Measurements from ENCODE around the gene FBXL3.
"Not testable (repeated sequence)": the region's sequence is repeated elsewhere in the genome, so short reads cannot be mapped to it uniquely, and the experiment has no call there.

The FBXL3 gene

GRCh38 chr13:77013853-77014542, 13.0 kb downstream of the FBXL3 start:
- H3K4me3 ChIP-seq (ENCODE audit: low read length) = no peak overlapping the region
- TF ChIP-seq ZNF274 (IDR thresholded peaks at IDR 0.05; ENCODE audit: low read depth, low read length) = no peak

- H3K4me3 ChIP-seq (ENCODE audit: low read length) = not testable (repeated sequence)
Observed at GRCh38 chr13:77009719-77010118, 17.2 kb downstream of the FBXL3 start.

- no peak for TF ChIP-seq ZNF274 (IDR thresholded peaks at IDR 0.05; ENCODE audit: low read depth, low read length)
- no peak overlapping the region for H3K4me3 ChIP-seq (ENCODE audit: low read length)
Observed at GRCh38 chr13:77009011-77009410, 17.9 kb downstream of the FBXL3 start.

GRCh38 chr13:77008337-77008736, 18.6 kb downstream of the FBXL3 start:
- H3K4me3 ChIP-seq (ENCODE audit: low read length) = not testable (repeated sequence)

GRCh38 chr13:77002590-77003190, 24.3 kb downstream of the FBXL3 start:
- TF ChIP-seq ZNF274 (IDR thresholded peaks at IDR 0.05; ENCODE audit: low read depth, low read length) = no peak
- no peak overlapping the region for H3K4me3 ChIP-seq (ENCODE audit: low read length)

GRCh38 chr13:77001963-77002587, 24.9 kb downstream of the FBXL3 start:
- no peak overlapping the region for H3K4me3 ChIP-seq (ENCODE audit: low read length)
- no peak for TF ChIP-seq ZNF274 (IDR thresholded peaks at IDR 0.05; ENCODE audit: low read depth, low read length)

GRCh38 chr13:77001540-77001939, 25.4 kb downstream of the FBXL3 start:
- no peak overlapping the region for H3K4me3 ChIP-seq (ENCODE audit: low read length)
- TF ChIP-seq ZNF274 (IDR thresholded peaks at IDR 0.05; ENCODE audit: low read depth, low read length) = no peak

- TF ChIP-seq ZNF274 (IDR thresholded peaks at IDR 0.05; ENCODE audit: low read depth, low read length) = no peak
- no peak overlapping the region for H3K4me3 ChIP-seq (ENCODE audit: low read length)
Observed at GRCh38 chr13:77000475-77000874, 26.5 kb downstream of the FBXL3 start.

- no peak for TF ChIP-seq ZNF274 (IDR thresholded peaks at IDR 0.05; ENCODE audit: low read depth, low read length)
- H3K4me3 ChIP-seq (ENCODE audit: low read length) = no peak overlapping the region
Observed at GRCh38 chr13:76994281-76994680, 32.7 kb downstream of the FBXL3 start.

GRCh38 chr13:76993473-76993872, 33.5 kb downstream of the FBXL3 start:
- H3K4me3 ChIP-seq (ENCODE audit: low read length) = no peak overlapping the region; the same call in 1 of the 2 replicates
- TF ChIP-seq ZNF274 (IDR thresholded peaks at IDR 0.05; ENCODE audit: low read depth, low read length) = no peak

- TF ChIP-seq ZNF274 (IDR thresholded peaks at IDR 0.05; ENCODE audit: low read depth, low read length) = no peak
- peak overlapping the region; percentile 86 for H3K4me3 ChIP-seq (ENCODE audit: low read length)
Observed at GRCh38 chr13:76993021-76993420, 33.9 kb downstream of the FBXL3 start.

GRCh38 chr13:76992548-76993001, 34.4 kb downstream of the FBXL3 start:
- TF ChIP-seq ZNF274 (IDR thresholded peaks at IDR 0.05; ENCODE audit: low read depth, low read length) = no peak
- H3K4me3 ChIP-seq (ENCODE audit: low read length) = peak overlapping the region; percentile 86

- peak within 1 kb of the TSS; percentile 86 for H3K4me3 ChIP-seq (ENCODE audit: low read length)
Observed at GRCh38 chr13:76991796-76992547, 35.0 kb downstream of the FBXL3 start, which contains the start of gene CLN5. TSS of gene CLN5 (plus strand) at chr13:76992081. CDS start at chr13:76992099, 18 bp downstream.

GRCh38 chr13:76991432-76991795, 35.5 kb downstream of the FBXL3 start:
- peak overlapping the region; percentile 86; the same call in 1 of the 2 replicates for H3K4me3 ChIP-seq (ENCODE audit: low read length)
- no peak for TF ChIP-seq ZNF274 (IDR thresholded peaks at IDR 0.05; ENCODE audit: low read depth, low read length)

More at GRCh38 chr13:76991796-76992547, 35.0 kb downstream of the FBXL3 start, which contains the start of gene CLN5:
- no peak for TF ChIP-seq ZNF274 (IDR thresholded peaks at IDR 0.05; ENCODE audit: low read depth, low read length)

Data from GM08714 (cell line).